Bronchial epithelial cell (primary cell): Measurements from ENCODE around the gene SHC1. TPM values are rescaled to one million over a fixed set of nuclear protein-coding genes. Genes with fewer than 3 reads are reported as not detected.
A peak's percentile ranks its signal among the peaks of the same experiment; 100 is the strongest.

Source experiments
- DNase-seq: peaks from one replicate; pipeline ENCODE4 v3.0.0-alpha.2; 2010; ENCODE audit warnings: low read depth
- FAIRE-seq: peaks from 2 replicates; lab custom pipeline; 2011; peaks lifted over from hg19 to GRCh38; lab: Jason Lieb, UNC
- H3K27me3 ChIP-seq: 2 replicates; pipeline ENCODE4 v1.5.1; 2011; ENCODE audit warnings: low read length; ENCODE audit not compliant: control insufficient read depth, insufficient read depth
- H3K36me3 ChIP-seq: 2 replicates; pipeline ENCODE4 v1.5.1; 2011; ENCODE audit warnings: low read length; ENCODE audit not compliant: control insufficient read depth, insufficient read depth
- H3K4me3 ChIP-seq: 2 replicates; pipeline ENCODE4 v1.5.1; 2011; ENCODE audit warnings: mild to moderate bottlenecking, low read depth, low read length, control low read depth
- CTCF ChIP-seq: IDR thresholded peaks from 2 replicates; pipeline ENCODE4 v1.5.1; 2011; ENCODE audit warnings: mild to moderate bottlenecking, moderate library complexity, low read length, control low read depth, inconsistent platforms; ENCODE audit not compliant: insufficient read depth, severe bottlenecking
- total RNA-seq: library from RNA; depleted of rRNA; stranded (reverse); fragments of >200 nt; gene quantifications from 2 replicates; pipeline ENCODE4 v1.2.1, GENCODE V29; 2014

Gene SHC1
- total RNA-seq, 1 donor from 2014 or later = 216 TPM

DNA sequence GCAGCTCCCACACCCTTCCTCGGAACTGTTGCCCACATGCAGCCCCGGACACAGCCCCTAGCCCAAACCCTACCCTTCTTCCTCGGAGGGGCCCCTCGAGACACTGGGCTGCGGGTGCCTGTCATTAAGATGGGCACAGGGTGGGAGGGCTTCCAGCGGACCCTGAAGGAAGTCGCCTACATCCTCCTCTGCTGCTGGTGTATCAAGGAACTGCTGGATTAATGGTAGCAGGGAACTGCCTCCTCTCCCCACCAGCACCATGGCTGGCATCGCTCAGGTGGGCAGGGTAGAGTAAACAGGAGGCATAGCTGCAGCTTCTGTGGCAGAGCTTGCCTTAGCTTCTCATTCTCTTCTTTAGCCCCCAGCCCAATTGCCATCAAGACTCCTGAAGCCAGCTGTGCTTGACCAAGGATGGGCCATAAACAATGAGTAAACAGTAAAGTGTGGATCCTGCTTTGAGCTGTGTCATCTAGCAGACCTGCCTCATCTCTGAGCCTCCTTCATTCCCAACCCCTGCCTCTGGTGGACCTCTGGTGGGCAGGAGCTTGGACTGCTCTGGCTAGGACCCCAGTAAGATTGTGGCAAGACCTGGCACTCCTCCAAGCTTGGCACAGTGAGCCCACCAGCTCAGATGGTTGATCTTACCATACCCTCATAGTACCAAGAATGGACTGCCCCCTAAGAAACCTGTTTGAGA, 23.2 kb upstream of the SHC1 start, which contains the start of gene LENEP:
Gene LENEP, plus strand, starts transcription at position 15 of the 697 bp plus-strand sequence. Its CDS starts 22 bp downstream, at position 37.
- DNase-seq (no peak), FAIRE-seq (no peak)
- peaks cover 9% of the 10 kb centered on the region for H3K36me3 ChIP-seq
- no peak for TF ChIP-seq CTCF
- H3K4me3 ChIP-seq = no peak within 1 kb of the TSS
- H3K27me3 ChIP-seq = no peaks in the 10 kb centered on the region

GRCh38 chr1:154992721-154993571, 22.4 kb upstream of the SHC1 start:
- no peaks in the 10 kb centered on the region for H3K27me3 ChIP-seq
- peak; percentile 32 for TF ChIP-seq CTCF
- no peak overlapping the region for H3K4me3 ChIP-seq
- H3K36me3 ChIP-seq = peaks cover 17% of the 10 kb centered on the region
- peak; percentile 40 for DNase-seq
- FAIRE-seq = no peak

DNA sequence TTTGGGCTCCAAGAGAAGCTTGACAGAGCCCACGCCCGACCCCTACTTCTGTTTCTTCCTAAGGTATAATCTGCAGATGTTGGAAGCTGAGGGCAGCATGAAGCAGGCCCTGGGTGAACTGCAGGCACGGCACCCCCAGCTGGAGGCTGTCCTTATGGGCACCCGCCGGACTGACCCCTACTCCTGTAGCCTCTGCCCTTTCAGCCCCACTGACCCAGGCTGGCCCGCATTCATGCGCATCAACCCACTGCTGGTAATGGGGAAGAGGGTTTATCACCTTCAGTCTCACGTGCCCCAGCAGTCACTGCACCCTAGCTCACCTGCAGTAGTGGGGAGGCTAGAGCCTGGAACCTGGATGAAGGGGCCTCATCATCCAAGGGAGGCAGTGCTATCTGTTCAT, 19.7 kb upstream of the SHC1 start:
- Histone ChIP-seq H3K36me3 (peaks cover 22% of the 10 kb centered on the region), H3K27me3 (no peaks in the 10 kb centered on the region), H3K4me3 (no peak overlapping the region)
- no peak for FAIRE-seq
- DNase-seq = no peak
- no peak for TF ChIP-seq CTCF

- no peak for DNase-seq
- Histone ChIP-seq H3K36me3 (peaks cover 22% of the 10 kb centered on the region), H3K4me3 (no peak overlapping the region), H3K27me3 (no peaks in the 10 kb centered on the region)
- FAIRE-seq = no peak
- TF ChIP-seq CTCF = no peak
Observed at GRCh38 chr1:154989195-154989860, 18.8 kb upstream of the SHC1 start.

GRCh38 chr1:154988058-154988954, 17.8 kb upstream of the SHC1 start:
- no peak for DNase-seq
- no peak for FAIRE-seq
- Histone ChIP-seq H3K36me3 (peaks cover 22% of the 10 kb centered on the region), H3K27me3 (no peaks in the 10 kb centered on the region), H3K4me3 (no peak overlapping the region)
- no peak for TF ChIP-seq CTCF
